Prostate gland (tissue), 2 donors: ENCODE data around the gene RASAL2.

Experiments used
- CTCF ChIP-seq, 4 experiments: fragments of 200-600 bp in 2 of 4; fragments of 450-650 bp in 2 of 4; sonication (generic) in 2 of 4; IDR thresholded peaks; 1 replicate in 3 of 4; 2 replicates in 1 of 4; pipeline ENCODE4 v1.5.1; 2016 to 2019; ENCODE audit warnings: antibody characterized with exemption in 4 of 4, mild to moderate bottlenecking in 2 of 4, moderate library complexity in 2 of 4
- POLR2A ChIP-seq: fragments of 450-650 bp; IDR thresholded peaks from one replicate; pipeline ENCODE4 v1.6.1; 2016; ENCODE audit warnings: antibody characterized with exemption, mild to moderate bottlenecking

DNA sequence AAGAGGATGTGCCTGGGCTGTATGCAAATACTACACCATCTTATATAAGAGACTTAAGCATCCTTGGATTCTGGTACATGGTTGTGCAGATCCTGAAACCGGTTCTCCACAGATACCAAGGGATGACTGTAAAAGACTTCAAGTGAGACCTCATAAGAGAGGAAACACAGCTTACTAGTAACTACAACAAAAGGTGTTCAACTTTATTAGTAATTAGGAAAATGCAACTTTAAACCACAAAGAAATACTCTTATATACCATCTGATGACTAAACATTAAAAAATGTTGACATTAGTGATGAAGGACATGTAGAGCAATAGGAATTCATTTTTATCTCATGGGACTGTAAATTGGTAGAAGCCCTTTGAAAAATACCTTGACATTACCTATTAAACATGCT lies 102.7 kb downstream of the RASAL2 start:
- TF ChIP-seq POLR2A (no peak), CTCF (IDR thresholded peaks at IDR 0.05) (no peak)
